GM19035 (cell line): ENCODE data around the gene GRM5.
"Not testable (repeated sequence)": the region's sequence is repeated elsewhere in the genome, so short reads cannot be mapped to it uniquely, and the experiment has no call there.

ENCODE experiments used
- ATAC-seq: cut with Tn5 transposase; IDR thresholded peaks from one replicate; pipeline ENCODE4 v1.9.1; 2021; ENCODE audit not compliant: unreplicated experiment

Gene GRM5

DNA sequence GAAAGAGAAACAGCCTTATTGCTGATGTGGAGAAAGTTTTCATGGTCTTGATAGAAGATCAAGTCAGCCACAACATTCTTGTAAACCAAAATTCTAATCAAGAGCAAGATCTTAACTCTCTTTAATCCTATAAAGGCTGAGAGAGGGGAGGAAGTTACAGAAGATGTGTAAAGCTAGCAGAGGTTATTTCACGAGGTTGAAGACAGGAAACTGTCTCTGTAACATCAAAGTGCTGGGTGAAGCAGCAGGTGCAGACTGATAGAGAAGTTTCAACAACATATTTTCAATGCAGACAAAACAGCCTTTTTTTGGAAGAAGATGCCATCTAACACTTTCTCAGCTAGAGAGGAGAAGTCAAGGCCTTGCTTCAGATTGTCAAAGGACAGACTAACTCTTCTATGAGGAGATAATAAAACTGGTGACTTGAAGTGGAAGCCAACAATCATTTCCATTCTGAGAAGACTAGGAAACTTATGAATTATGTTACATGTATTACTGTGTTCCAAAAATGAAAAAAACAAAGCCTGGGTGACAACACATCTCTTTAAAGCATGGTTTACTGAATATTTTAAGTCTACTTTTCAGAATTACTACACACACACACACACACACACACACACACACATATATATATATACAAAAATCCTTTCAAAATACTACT, 221.9 kb downstream of the GRM5 start:
- not testable (repeated sequence) for ATAC-seq

DNA sequence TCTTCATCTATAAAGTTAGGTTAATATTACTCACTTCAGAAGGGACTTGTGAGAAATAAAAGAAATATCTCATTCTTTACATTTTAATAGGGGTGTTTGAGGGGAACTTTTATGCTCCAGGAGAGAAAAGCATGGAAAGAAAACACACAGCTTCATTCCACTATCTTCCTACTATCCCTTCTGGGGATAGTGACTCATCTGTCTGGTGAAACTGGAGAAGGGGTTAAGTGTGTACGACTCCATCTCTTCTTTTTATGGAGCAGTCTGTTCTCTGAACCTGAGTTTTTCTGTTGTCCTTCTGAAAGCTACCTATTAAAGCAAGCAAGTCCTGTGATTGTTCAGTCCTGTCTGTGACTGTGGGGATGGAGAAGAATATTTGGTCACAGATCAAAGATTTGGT, 227.6 kb downstream of the GRM5 start:
- ATAC-seq: not testable (repeated sequence)

DNA sequence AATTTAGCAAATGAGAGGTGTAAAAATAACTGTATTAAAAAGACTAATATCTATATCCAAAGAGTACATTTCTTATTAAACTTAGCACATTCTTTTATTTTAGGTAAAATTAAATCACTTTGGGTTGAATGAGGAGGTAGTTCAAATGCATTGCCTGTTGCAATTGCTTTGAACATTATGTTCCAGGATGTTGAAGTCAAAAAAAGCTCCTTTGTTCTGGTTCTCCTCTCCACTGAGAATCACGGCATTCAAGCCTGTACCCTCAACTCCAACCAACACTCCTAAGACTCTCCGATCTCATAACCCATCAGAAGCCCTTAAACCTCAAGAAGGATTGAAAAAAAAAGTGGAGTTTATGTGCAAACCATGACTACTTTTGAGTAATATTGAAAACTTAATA, 230.1 kb downstream of the GRM5 start:
- ATAC-seq: not testable (repeated sequence)

DNA sequence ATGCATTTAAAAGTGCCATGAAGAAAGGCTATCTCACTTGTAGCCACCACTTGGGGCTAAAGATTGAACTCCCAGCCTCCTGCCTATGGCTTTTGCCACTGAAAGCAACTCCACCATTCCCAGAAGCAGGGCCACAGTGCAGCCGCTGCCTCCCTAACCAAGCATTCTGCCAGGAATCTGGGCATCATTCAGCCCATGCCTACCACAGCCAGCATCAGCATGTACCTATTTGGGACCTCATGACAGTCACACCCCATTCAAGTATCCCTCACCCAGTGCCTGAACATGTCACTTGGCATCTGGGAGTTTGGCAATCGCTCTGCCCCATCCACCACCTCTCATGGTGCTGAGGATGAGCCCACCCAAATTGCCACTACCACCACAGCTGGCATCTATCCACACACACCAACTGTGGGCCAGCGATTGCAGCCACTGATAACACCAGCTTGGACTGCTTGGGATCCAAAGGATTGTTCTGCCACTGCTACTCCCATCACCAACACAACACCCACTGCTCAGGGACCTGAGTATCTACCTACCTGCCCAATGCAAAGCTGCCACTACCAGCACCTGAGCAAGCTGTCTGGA, 234.4 kb downstream of the GRM5 start:
- no peak for ATAC-seq

DNA sequence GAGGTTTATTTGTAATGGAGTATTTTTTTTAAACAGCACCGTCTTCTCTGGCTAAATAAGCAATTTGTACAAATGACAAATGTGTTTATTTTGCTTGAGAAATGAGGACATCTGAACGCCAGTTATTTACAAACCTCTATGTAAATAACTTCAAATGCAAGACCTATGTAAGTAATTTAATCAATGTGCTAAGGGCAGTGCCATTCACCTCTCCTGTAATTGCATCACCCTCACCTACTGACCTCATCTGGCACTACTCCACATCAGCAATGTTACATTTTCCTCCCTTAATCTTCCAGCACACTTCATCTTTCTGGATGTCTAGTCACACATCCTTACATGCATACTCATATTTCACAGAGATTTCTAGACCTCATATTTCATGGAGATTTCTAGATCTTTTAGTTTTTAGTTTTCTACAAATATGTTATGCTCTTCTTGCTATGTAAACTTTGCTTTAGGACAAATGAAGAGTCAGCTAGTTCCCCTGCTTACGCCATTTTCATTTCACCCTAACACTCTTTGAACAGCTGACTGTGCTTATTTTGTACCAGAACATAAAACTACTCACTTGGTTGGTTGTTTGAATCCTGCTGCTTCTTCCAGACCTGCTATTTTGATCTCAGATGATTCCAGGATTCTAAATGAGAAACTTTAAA, 238.6 kb downstream of the GRM5 start:
- ATAC-seq: no peak

DNA sequence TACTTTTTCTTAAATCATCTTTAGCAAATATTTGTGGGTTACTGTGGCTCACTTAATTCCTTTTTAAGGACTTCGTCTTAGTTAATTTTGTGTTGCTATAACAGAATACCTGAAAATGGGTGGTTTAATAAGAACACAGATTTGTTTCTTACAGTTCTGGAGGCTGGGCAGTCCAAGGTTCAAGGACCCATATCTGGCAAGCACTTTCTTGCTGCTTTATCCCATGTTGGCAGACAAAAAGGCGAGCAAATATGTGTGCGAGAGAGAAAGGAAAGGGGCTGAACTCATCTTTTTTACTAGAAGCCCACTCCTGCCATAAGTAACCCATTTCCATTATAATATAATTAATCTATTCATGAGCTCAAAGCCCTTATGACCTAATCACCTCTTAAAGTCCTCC, 246.2 kb downstream of the GRM5 start:
- ATAC-seq: no peak

DNA sequence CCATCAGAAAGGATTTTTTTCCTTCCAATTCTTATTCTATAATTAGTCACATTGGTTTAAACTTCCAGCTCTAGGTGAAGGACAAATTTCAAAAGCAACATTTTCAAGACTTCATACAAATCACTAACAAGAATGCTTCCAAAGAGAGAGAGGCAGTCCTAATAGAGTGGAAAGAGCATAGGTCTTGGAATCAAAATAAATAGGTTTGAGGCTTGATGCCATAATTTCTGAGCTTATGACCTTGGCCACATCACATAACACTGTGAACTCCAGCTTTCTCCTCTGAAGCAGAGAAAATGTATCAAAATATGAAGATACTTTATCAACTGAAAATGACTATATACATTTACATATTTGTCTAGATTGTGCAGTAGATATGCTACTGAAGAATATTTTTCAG, 246.8 kb downstream of the GRM5 start:
- ATAC-seq: no peak

DNA sequence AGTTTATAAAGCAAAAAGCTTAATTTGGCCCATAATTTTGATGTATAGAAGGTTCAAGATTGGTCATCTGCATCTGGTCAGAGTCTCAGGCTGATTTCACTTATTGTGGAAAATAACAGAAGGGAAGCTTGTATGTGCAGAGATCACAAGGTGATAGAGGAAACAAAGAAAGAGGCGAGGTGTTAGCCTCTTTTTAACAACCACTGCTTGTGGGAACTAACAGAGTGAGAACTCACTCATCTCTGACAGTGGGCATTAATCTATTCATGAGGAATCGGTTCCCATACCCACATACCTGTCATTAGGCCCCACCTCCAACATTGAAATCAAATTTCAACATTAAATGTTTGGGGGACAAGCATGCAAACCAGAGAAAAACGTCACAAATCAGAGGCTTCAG, 250.3 kb downstream of the GRM5 start:
- ATAC-seq: no peak

DNA sequence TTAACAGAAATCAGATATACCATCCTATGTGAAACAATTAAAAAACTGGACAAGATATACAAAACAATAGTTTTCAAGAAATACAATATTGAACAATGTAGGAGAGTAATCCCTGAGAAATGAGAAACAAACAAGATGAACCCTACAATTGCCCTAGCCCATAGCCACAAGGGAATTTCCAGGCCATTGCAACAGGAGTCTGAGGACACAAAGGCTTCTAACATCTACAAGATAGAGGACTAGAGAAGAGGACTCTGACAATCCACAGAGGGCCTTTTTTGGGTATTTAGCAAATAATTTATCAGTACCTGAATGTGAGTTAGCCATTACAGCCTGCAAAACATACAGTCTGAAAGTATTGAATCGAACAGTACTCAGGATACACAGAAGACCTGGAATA, 251.7 kb downstream of the GRM5 start:
- no peak for ATAC-seq

DNA sequence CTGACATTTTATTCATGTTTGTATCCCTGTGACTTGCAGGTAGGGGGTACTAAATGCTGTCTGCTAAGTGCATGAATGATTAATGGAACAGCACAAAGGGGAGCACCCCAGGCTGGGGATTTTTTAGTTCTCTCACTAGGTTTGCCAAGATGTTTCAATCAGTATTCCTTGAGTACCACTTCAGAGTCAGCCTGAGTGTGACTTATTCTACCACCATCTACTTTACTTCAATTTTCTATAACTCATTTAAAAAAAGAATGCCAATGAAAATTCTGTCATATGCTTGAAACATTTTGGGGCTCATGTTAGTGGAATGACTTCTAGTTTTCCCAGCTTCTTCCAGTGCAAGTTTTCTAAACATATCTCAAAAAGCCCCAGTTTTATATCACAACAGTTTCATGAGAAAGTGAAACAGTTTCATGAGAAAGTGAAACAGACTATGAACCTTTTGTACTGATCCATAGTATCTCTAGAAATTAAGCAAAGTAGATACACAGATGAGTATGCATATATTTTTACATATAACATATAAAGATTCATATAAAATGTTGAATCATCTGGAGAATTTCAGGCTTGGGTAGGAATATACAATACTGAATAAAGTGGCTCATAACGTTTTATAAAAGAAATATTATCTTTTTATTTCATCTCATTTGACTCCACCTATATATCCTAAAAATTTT, 252.4 kb downstream of the GRM5 start:
- peak; percentile 78 for ATAC-seq

DNA sequence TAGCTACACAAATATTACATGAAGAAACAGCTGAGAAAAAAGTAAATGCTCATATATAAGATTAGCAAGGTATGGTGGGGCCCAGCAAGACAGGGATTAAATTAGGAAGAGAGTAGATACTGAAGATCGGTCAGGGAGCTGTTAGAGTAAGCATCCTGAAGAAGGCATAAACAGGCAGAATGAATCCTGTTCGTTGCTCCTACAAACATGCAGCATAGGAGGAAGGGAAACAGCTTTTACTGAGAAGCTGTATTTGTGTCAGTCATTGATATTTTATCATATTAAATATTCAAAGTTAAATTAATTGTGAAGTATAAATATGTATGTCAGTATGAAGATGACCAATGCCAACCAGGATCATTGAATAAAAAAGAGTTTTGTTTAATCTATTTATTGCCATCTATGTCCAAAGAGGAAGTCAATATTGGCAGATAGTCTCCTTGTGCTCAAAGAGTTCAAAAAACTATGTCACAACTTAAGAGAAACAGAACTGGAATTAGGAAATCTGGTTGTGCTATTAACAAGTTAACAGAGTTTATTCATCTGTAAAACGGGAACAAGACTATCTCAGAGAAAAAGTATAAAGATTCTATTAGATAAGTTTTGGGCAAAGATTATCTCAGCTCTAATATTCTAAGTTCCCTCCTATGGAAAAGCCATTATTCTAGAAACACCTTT, 255.2 kb downstream of the GRM5 start:
- no peak for ATAC-seq

DNA sequence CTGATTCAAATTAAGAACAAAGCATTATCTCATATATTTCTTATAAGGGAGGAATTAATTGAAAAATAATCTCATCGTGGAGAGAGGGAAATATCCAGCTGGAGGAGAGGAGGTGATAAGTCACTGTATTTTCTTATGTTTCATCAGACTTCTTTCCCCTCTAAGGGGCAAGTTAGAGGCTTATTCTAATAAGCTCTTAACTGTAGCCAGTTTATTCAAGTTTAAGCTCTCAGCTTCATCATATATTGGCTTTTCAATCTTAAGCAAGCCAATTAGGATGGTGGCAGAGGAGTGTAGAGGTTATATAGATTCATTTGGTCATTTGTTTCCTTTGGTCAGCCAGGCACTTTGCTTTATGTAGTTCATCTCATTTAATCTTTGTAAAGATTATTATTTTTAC, 256.7 kb downstream of the GRM5 start:
- no peak for ATAC-seq

DNA sequence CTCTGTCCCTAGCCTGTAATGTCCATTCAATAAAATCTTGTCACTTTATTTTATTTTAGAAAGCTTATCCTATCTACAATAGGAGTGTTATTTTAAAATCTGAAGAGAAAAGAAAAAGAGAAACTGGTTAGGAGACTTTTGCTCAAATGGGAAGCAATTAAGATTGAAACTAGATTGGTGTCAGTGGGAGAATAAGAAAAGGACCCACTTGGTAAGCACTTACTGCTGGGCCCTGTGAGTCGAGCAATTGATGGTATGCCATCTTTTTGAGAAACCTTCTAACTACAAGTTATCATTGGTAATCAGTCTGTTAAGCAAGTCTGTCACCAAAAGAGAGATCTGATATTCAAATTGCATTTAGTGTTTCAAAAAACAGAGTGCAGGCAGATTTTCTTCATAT, 258.4 kb downstream of the GRM5 start:
- no peak for ATAC-seq

DNA sequence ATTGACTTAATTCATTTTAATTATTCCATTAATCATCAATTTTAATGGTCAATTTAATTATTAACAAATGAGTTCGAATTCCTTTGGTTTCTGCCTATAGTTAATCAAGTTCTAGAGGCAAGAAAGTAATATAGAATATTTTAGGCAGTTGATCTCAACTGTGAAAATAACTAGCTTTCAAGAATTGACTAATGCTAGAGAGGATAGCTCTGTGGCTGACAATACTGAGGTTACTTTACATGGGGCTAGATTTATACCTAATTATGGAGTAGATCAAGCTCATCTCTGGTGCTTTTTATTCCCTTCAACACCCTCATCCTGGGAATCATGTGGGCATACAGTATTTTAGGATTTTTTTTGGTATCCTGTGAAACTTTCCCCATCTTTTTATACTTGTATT, 259.4 kb downstream of the GRM5 start:
- no peak for ATAC-seq

DNA sequence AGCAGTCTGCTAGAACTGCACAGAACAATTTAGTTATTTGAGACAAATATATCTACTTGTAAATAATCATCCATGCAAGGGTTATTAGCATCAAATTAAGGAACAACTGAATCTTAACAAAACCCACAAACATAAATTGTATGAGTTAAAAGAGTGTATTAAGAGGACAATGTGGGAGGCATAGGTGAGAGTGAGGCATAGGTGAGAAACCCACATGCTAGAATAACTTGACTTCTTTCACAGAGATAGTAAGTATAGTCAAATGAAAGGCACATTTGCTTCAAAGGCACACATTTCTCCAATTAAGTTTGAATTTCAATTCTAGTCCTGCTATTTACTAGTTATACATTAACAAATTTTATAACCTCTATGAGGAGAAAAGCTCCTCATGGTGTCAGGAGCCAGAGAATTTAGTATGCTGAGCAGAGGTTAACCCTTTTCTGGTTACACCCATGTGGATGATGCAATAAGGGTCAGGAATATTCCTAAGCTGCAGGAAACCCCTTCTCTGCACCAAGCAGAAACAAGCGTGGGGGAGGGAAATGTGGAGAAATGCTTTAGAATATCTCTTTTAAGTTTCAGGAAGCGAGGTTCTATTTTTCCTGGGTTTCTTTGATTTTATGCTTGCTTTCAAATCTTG, 264.2 kb downstream of the GRM5 start:
- no peak for ATAC-seq

DNA sequence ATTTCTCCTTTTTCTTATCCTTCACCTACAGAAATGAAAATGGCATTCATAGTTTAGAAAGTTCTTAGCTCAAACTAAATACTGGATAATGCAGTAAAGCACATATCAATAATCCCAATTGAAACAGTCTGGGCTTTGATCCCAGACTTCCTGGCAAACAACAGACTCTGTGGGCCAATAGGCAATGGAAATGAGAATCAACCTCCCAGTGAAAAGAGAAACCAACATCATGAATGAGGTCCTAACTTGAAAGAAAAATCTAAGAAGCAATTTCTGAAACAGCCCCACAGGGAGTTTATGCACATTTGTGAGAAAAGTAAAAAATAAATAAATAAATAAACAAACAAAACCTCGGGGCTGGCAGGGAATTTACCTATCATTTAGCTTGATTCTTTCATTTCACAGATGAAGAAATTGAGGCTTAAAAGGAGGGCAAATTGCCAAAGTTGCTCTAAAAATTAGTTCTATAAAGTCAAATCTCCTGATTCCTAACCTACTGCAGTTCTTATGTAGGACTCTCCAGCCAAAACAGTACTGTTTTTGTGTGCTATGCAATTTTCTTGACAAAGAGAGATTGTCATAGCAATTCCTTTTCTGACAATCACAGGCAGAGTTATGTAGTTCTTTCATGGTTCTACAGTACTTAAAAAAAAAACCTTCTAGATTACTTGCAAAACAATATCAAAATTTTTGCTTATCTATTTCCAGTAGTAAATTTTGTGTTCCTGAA, 265.8 kb downstream of the GRM5 start:
- ATAC-seq: no peak

DNA sequence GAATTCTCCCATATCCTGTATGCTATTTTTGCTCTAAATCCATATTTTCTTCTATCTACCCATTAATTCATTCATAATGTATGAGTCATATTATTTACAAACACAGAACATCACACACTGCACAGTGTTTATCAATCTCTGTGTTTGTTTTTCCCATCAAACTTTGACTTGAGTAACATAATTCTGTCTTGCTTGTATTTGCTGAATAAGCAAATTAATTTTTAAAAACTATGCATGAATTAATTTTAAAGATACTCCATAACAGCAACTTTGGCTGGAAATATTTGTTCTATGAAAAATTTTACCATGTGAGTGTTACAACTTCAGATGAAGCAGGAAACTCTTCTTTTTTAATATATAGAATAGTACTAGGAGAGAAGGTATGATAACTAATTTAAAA, 275.6 kb downstream of the GRM5 start:
- ATAC-seq: no peak

DNA sequence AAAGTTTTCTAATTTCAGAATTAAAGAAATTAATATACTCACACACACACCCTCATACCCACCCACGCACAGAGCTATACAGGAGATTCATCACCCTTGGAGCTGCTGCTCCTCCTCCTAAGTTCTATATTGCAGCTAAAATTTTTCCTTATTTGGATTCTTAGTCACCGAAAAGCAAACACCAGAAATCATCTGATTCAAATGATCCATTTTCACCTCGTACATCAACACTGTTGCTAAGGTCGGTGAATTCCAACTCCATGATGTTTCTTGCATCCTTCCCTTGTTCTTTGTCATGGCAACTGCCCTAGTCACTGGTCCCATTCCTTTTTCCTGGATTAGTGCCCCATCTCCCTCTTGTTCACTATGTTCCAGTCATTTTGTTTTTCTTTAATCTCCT, 286.2 kb downstream of the GRM5 start:
- ATAC-seq: no peak

DNA sequence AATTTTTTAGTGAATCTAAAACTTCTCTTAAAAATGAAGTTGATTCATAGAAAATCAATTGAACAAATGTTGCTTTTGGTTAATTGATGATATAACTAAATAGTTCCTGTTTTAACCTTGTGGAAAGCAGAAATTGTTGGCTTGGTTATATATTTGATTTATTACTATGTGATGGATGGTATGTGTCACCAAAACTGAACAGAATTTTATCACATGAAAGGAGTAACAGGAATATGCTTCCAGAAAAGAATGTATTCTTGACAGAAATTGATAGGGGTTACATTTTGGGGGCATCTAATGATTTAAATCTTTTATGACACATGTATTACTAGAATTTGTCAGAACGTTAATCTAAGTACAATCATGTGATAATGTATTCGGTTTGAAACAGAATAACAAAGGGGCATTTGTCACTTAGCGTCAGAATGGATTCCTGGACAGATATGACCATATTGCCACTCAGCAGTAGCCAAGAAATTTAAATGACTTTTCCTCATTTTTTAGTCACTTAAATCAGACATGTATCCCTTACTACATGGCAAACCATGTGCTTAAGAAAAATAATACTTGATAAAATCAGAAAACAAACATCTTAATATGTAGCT, 295.2 kb downstream of the GRM5 start:
- no peak for ATAC-seq

DNA sequence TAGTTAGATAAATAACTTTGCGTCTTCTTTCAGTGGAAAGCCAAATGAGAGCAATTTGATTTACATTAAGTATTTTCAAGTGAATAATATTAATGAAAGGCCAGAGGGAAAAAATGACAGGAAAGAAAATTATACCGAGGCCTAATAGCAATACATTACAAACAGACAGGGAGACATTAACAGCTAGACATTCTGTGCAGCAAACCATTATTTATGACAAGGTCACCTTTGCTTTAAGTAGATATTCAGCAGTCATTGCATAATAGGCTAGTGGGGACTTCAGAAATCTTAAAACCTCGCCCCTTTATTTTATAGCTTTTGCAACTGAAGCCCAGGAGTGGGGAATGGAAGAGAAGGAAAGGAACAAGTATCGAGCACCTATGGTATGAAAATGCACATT, 321.6 kb downstream of the GRM5 start:
- ATAC-seq: no peak
